ENCODE results near the gene DDX28.

The DDX28 gene

GRCh38 chr16:68022728-68023537 lies at the start of gene DDX28, which contains the start of gene DUS2:
Gene DDX28 (minus strand): TSS chr16:68023232. CDS start chr16:68023202, 30 bp downstream.
Gene DUS2 (plus strand): TSS chr16:68023284. CDS start chr16:68038024, 14,740 bp downstream.
- DNase-seq, result peak; percentile 95

- DNase-seq, result no peak
Observed at GRCh38 chr16:68072038-68072695, 49.1 kb upstream of the DDX28 start.

- DNase-seq, result no peak
Observed at GRCh38 chr16:68071518-68071901, 48.5 kb upstream of the DDX28 start.

- DNase-seq, result no peak
Observed at GRCh38 chr16:68070806-68071517, 47.9 kb upstream of the DDX28 start.

- no peak for DNase-seq
Observed at GRCh38 chr16:68070249-68070730, 47.3 kb upstream of the DDX28 start.

- DNase-seq, result peak; percentile 67
Observed at GRCh38 chr16:68069511-68070248, 46.6 kb upstream of the DDX28 start.

GRCh38 chr16:68068926-68069325 lies 45.9 kb upstream of the DDX28 start:
- DNase-seq, result no peak

- DNase-seq, result no peak
Observed at GRCh38 chr16:68066763-68067162, 43.7 kb upstream of the DDX28 start.

GRCh38 chr16:68065716-68066305 lies 42.8 kb upstream of the DDX28 start:
- no peak for DNase-seq

GRCh38 chr16:68064791-68065365 lies 41.8 kb upstream of the DDX28 start:
- no peak for DNase-seq

- no peak for DNase-seq
Observed at GRCh38 chr16:68062910-68063393, 39.9 kb upstream of the DDX28 start.

- DNase-seq, result no peak
Observed at GRCh38 chr16:68061396-68061795, 38.4 kb upstream of the DDX28 start.

GRCh38 chr16:68059804-68060203 lies 36.8 kb upstream of the DDX28 start:
- DNase-seq, result no peak

GRCh38 chr16:68055395-68055794 lies 32.4 kb upstream of the DDX28 start:
- no peak for DNase-seq

GRCh38 chr16:68049449-68049848 lies 26.4 kb upstream of the DDX28 start:
- DNase-seq, result no peak

- no peak for DNase-seq
Observed at GRCh38 chr16:68047987-68048386, 25.0 kb upstream of the DDX28 start.

GRCh38 chr16:68046106-68046505 lies 23.1 kb upstream of the DDX28 start:
- no peak for DNase-seq

GRCh38 chr16:68041783-68042182 lies 18.8 kb upstream of the DDX28 start:
- no peak for DNase-seq

- DNase-seq, result peak; percentile 73
Observed at GRCh38 chr16:68040506-68041288, 17.7 kb upstream of the DDX28 start.

- DNase-seq, result no peak
Observed at GRCh38 chr16:68037841-68038597, 15.0 kb upstream of the DDX28 start.
